Spinal cord (tissue), 10 donors: ENCODE data around the gene TYROBP. TPM values are rescaled to one million over a fixed set of nuclear protein-coding genes. Genes with fewer than 3 reads are reported as not detected.
A peak's percentile ranks its signal among the peaks of the same experiment; 100 is the strongest.

Experiments
- DNase-seq, 6 donors: peaks; one replicate each; pipeline versions ENCODE4 v3.0.0 to v3.0.0-alpha.2; 2013 to 2015; ENCODE audit warnings: low spot score in 6 of 6, low read depth in 4 of 6
- H3K27ac ChIP-seq: one replicate; pipeline ENCODE4 v1.5.1; 2013; ENCODE audit warnings: low read depth, low read length, control low read depth
- H3K27me3 ChIP-seq: one replicate; pipeline ENCODE4 v1.6.1; 2013; ENCODE audit warnings: low read length; ENCODE audit not compliant: control insufficient read depth, insufficient read depth
- H3K36me3 ChIP-seq: one replicate; pipeline ENCODE4 v1.6.1; 2013; ENCODE audit warnings: low read length; ENCODE audit not compliant: control insufficient read depth, insufficient read depth
- H3K4me1 ChIP-seq: one replicate; pipeline ENCODE4 v1.6.1; 2013; ENCODE audit warnings: low read length; ENCODE audit not compliant: control insufficient read depth, insufficient read depth
- H3K4me3 ChIP-seq: one replicate; pipeline ENCODE4 v1.5.1; 2013; ENCODE audit warnings: low read depth, low read length, control low read depth
- H3K9me3 ChIP-seq: one replicate; pipeline ENCODE4 v1.6.1; 2013; ENCODE audit warnings: low read length; ENCODE audit not compliant: control insufficient read depth, insufficient read depth
- WGBS: methylation state at CpG from one replicate; pipeline ENCODE4 v1.1.5; 2013; ENCODE audit warnings: missing lambda C conversion rate; ENCODE audit not compliant: insufficient coverage; 5-methylcytosine and 5-hydroxymethylcytosine counted together
- polyA plus RNA-seq, 2 donors: library from polyadenylated mRNA; unstranded; fragments of 120-200 nt; gene quantifications; one replicate each; pipeline ENCODE4 v1.2.1, GENCODE V29; 2013; ENCODE audit not compliant: insufficient read length in 2 of 2
- total RNA-seq, 2 donors: library from RNA; depleted of rRNA in 1 of 2; stranded (reverse); fragments of 120-200 nt in 1 of 2; fragments of >200 nt in 1 of 2; gene quantifications; one replicate each; pipeline versions ENCODE4 v1.2.3 to v1.2.4, GENCODE V29; 2013 to 2014
- donor health status: healthy.

The TYROBP gene
- total and polyA plus RNA-seq, 4 donors, result 14.1 to 34.1 (median 29.1) TPM

DNA sequence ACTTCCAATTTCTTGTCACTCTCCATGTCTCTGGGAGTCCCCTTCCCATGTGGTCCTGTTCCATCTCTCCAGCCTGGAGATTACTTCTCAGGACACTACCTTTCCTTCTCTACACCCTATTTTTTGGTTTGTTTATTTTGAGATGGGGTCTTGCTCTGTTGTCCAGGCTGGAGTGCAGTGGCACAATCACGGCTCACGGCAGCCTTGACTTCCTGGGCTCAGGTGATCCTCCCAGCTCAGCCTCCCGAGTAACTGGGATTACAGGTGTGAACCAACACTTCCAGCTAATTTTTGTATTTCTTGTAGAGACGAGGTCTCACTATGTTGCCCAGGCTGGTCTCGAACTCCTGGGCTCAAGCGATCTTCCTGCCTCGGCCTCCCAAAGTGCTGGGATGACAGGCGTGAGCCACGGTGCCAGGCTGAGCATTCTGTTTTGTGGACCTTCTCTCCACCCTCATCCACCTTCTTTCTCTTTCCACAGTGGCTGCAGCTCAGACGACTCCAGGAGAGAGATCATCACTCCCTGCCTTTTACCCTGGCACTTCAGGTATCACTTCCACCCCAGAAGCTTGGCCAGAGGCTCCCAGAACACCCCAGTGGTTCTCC is 5.1 kb downstream of the TYROBP start:
- Histone ChIP-seq H3K9me3 (no peaks in the 10 kb centered on the region), H3K4me3 (no peak overlapping the region), H3K4me1 (peaks cover 45% of the 10 kb centered on the region), H3K36me3 (no peaks in the 10 kb centered on the region), H3K27ac (no peak overlapping the region), H3K27me3 (peaks cover 4% of the 10 kb centered on the region)
- no peak for DNase-seq
- 78% methylated on average over 10 of the region's 10 CpGs for WGBS

- DNase-seq, result no peak
- Histone ChIP-seq H3K4me1 (peaks cover 47% of the 10 kb centered on the region), H3K9me3 (no peaks in the 10 kb centered on the region), H3K36me3 (peaks cover 8% of the 10 kb centered on the region), H3K4me3 (no peak within 1 kb of the TSS), H3K27me3 (peaks cover 4% of the 10 kb centered on the region), H3K27ac (peak within 1 kb of the TSS; percentile 88)
- 44% methylated on average over 6 of the region's 6 CpGs for WGBS
Measured at GRCh38 chr19:35901854-35902661, 6.0 kb downstream of the TYROBP start, which contains the start of gene HCST. TSS of gene HCST (plus strand) at chr19:35902529. CDS start at chr19:35902594, 65 bp downstream.

- DNase-seq, result no peak
- Histone ChIP-seq H3K36me3 (peaks cover 17% of the 10 kb centered on the region), H3K27ac (peak overlapping the region; percentile 88), H3K4me1 (peaks cover 43% of the 10 kb centered on the region), H3K27me3 (peaks cover 4% of the 10 kb centered on the region), H3K9me3 (no peaks in the 10 kb centered on the region), H3K4me3 (peak overlapping the region; percentile 71)
- WGBS, result 63% methylated on average over 1 of the region's 2 CpGs
Measured at GRCh38 chr19:35901055-35901644, 6.9 kb downstream of the TYROBP start.

GRCh38 chr19:35899547-35900214 is 8.4 kb downstream of the TYROBP start:
- Histone ChIP-seq H3K36me3 (peaks cover 26% of the 10 kb centered on the region), H3K27ac (peak overlapping the region; percentile 88), H3K4me1 (peaks cover 43% of the 10 kb centered on the region), H3K27me3 (peaks cover 4% of the 10 kb centered on the region), H3K9me3 (no peaks in the 10 kb centered on the region), H3K4me3 (peak overlapping the region; percentile 71)
- DNase-seq, result peak; percentile 68 to 96 (median 82)
- 0% methylated on average over 25 of the region's 43 CpGs for WGBS

DNA sequence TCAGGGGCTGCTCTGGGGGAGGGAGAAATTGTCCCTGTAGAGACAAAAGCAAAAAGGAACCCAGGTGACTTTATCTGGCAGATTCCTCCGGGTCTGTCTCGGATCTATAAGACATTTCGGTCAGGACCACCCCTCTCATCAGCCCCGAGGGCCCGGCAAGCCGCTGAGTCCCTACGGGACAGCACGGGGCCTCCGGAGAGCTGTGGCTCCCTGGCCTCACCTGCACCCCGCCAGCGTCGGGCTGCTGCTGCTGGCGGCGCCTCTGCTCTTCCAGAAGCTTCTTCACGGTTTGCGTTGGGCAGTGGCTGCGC is 9.6 kb downstream of the TYROBP start:
- Histone ChIP-seq H3K36me3 (peaks cover 34% of the 10 kb centered on the region), H3K27ac (no peak overlapping the region), H3K4me1 (peaks cover 37% of the 10 kb centered on the region), H3K4me3 (peak overlapping the region; percentile 71), H3K27me3 (peaks cover 2% of the 10 kb centered on the region), H3K9me3 (no peaks in the 10 kb centered on the region)
- WGBS, result 17% methylated on average over 17 of the region's 17 CpGs
- no peak for DNase-seq

DNA sequence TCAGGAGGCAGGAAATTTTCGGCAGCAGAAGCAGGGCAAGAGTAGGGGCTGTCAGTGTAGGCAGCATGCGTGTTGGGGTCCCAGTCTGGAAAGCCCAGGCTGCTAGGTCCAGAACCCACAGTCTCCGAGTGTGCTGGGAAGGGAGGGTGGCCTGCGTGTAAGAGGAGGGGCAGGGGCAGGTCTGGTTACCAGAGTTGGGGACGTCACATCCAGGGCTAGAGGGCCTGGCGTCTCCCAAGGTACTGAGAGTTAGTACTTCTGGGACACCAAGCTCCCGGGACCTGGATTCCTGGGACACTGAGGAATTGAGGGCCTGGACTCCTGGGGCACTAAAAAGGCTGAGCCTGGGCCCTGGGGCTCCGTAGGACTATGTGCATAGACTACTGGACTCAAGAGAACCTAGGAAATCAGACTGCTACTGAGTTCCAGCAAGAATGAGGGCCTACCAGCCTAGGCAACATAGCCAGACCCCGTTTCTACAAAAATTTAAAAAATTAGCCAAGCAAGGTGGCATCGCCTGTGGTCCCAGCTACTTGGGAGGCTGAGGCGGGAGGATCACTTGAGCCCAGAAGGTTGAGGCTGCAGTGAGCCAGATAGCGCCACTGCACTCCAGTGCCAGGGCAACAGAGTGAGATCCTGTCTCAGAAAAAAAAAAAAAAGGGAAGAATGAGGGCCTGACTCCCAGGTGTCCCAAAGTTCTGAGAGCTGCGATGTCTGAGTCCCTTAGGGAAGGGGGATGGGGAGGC is 10.2 kb downstream of the TYROBP start:
- H3K4me3 ChIP-seq, result peak overlapping the region; percentile 71
- peaks cover 32% of the 10 kb centered on the region for H3K4me1 ChIP-seq
- 96% methylated on average over 12 of the region's 13 CpGs for WGBS
- H3K27me3 ChIP-seq, result peaks cover 2% of the 10 kb centered on the region
- DNase-seq, result no peak
- no peaks in the 10 kb centered on the region for H3K9me3 ChIP-seq
- H3K36me3 ChIP-seq, result peaks cover 37% of the 10 kb centered on the region
- H3K27ac ChIP-seq, result no peak overlapping the region

- Histone ChIP-seq H3K4me1 (peaks cover 27% of the 10 kb centered on the region), H3K27ac (no peak overlapping the region), H3K27me3 (no peaks in the 10 kb centered on the region), H3K4me3 (no peak overlapping the region), H3K9me3 (no peaks in the 10 kb centered on the region), H3K36me3 (peaks cover 40% of the 10 kb centered on the region)
- DNase-seq, result no peak
- 97% methylated on average over 9 of the region's 13 CpGs for WGBS
Measured at GRCh38 chr19:35896643-35897040, 11.5 kb downstream of the TYROBP start.

DNA sequence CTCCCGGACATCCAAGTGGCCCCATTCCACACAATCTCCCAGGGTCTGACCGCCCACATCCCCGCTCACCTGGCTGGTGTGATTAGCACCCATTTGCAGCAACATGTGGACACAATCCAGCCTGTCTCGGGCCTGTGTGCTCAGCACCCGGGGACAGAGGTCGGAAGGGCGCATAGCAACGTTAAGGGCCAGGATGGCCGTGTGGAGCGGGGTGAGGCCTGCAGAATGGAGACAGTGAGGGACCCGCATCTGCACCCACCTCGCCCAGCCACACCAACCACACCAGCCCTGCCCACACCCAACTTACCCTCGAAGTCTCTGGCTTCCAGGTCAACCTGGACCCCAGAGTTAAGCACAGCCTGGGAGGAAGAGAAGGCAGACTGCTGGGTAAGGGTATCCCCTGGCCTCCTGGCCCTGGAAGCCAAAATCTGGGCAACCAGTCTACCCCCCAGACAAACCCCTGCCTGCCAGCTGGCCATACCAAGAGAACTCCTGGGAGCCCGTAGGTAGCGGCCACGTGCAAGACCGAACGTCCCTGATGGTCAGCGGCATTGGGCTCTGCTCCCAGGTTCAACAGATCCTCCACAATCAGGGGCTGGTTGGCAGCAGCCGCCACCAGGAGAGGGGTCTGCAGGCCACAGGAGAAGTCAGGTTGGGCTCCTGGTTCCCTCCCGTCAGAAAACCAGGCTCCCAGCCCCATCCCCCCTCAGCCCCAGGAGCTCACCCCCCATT is 12.0 kb downstream of the TYROBP start:
- Histone ChIP-seq H3K9me3 (no peaks in the 10 kb centered on the region), H3K36me3 (peaks cover 40% of the 10 kb centered on the region), H3K4me1 (peaks cover 27% of the 10 kb centered on the region), H3K4me3 (no peak overlapping the region), H3K27ac (no peak overlapping the region), H3K27me3 (no peaks in the 10 kb centered on the region)
- no peak for DNase-seq
- 89% methylated on average over 20 of the region's 21 CpGs for WGBS
